HG02763 (cell line): Measurements from ENCODE around the gene C19orf47.

Source experiments
- ATAC-seq: cut with Tn5 transposase; IDR thresholded peaks from one replicate; pipeline ENCODE4 v1.9.1; 2021; ENCODE audit warnings: mild to moderate bottlenecking, moderate library complexity; ENCODE audit not compliant: unreplicated experiment

The C19orf47 gene

DNA sequence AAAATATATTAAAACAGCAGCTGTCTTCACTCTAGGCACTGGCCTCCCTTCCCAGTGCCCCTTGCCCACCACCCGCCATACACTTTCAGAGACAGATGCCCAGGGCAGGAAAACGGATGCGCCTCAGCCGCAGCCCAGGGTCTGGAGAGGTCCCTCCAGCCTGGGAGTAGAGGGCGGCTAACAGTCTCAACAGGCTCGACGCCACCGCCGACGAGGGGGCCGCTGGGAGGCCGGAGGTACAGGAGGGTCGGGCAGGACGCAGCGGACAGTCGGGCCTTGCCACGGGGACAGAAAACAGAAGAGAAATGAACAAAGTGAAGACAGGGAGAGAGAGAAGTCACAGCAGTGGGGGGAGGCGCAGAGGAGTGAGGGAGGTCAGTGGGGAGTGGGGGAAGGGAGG is 27.1 kb downstream of the C19orf47 start:
- ATAC-seq: no peak

DNA sequence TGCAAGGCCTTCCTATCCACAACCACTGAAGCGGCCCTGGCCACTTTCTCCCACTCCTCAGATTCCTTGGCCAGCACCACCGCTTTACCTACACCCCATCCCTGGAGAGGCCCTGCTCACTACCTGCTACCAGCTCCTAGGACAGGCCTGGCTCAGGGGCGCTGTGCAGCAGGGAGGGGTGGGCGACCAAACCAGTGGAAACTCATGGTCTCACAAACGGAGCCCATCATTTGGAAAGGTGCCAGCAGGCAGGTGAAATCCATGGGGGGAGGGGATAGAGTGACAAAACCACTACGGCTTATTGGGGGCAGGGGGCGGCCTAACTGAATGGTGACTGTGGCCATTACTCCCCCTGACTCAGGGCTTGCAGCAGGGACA is 27.6 kb downstream of the C19orf47 start:
- no peak for ATAC-seq

DNA sequence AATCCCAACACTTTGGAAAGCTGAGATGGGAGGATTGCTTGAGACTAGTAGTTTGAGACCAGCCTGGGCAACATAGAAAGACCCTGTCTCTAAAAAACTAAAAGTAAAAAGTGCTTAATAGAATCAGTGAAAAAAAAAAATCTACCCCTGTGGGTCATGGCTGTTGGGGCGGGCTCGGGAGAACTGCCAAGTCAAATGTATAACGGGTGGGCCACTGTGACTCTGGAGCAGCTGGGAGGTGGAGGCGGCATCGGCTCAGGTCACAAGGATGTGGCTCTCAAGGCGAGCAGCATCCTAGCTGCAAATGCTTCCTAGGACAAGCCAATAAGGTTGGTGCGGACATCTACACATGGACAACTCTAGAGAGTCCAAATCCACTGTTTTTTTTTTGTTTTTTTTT is 30.9 kb downstream of the C19orf47 start:
- ATAC-seq: no peak

DNA sequence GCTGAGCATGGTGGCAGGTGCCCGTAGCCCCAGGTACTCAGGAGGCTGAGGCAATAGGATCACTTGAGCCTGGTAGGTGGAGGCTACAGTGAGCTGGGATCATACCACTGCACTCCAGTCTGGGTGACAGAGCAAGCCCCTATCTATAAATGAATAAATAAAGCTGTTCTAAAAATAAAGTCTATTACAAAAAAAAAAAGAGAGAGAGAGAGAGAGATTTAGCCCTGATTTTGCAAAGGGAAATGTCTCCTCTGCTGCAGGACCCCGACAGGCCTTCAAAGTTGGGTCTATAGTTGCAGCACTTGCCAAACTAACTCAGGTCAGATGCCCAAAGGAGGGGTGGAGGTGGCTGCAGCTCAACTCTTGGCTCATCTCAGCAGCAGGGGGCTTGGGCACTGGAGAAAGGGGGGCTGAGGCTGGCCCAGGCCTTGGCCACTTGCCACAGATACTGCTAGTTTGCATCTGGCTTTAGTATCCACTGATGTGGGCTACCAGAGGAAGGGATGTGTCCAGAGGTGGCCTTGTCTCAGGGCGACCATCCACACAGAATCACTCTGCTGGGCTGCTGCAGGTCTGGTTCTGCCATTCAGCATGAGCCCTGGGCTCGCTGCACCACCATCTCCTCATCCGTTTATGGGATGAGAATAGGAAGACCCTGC is 32.3 kb downstream of the C19orf47 start:
- no peak for ATAC-seq

DNA sequence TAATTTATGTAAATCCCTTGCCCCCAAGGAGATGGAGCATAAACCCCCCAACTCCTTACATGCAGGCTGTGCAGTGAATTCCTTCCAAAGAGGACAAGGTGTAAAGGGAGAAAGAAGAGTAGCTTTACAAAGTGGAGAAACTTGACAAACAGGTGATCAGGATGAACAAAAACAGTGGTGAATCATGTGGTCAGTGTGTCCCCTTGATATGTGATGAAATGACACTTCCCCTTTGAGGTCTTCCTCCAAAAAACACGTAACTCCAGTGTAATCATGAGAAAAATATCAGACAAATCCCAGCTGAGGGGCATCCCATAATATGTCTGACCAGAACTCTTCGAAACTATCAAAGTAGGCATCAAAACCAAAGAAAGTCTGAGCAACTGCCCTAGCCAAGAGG is 33.5 kb downstream of the C19orf47 start:
- ATAC-seq: no peak

DNA sequence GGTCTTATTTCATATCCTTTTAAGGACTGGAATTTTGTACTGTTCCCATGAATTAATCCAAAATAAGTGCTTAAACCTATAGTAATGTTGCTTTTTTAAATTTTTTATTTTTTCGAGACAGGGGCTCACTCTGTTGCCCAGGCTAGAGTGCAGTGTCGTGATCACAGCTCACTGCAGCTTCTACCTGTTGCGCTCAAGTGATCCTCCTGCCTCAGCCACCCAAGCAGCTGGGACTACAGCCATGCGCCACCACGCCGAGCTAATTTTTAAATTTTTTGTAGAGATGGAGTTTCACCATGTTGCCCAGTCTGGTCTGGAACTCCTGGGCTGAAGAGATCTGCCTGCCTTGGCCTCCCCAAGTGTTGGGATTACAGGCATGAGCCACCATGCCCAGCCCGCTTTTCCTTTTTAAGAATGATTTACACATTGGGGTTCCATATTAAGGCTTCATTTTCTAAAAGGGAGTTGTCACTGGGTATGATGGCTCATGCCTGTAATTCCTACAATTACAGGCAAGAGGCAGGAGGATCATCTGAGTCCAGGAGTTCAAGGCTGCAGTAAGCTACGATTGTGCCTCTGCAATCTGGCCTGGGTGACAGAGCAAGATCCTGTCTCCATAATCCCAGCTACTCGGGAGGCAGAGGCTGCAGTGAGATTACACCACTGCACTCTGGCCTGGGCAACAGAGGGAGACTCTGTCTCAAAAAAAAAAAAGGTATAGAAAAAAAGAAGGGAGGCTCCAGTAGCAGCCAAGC is 34.8 kb downstream of the C19orf47 start:
- no peak for ATAC-seq

DNA sequence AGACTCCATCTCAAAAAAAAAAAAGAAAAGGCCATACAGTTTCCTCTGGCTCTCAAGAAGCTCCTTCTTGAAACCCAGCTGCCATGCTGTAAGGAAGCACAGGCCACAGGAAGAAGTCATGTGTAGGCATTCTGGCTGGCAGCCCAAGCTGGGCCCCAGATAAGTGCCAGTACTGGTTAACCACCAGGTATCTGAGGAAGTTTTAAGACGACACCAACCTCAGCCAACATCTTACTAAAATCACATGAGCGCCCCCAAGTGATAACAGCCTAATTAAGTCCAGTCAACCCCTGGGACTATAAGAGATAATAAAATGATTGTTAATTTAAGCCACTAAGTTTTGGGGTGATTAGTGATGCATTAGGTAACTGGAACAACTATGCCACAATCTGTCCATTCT is 35.7 kb downstream of the C19orf47 start:
- no peak for ATAC-seq

DNA sequence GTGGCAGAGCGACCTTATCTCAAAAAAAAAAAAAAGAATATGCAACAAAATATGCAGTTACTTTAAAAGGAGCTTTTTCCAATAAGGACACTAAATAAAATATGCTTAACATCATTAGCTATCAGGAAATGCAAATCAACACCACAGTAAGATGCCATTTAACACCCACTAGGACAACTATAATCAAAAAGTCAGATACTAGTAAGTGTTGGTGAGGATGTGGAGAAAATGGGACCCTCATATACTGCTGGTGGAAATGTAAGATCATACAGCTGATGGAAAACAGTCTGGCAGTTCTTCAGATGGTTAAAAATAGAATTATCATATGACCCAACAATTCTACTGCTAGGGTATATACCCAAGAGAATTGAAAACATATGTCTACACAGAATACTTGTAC is 38.5 kb downstream of the C19orf47 start:
- ATAC-seq: no peak

DNA sequence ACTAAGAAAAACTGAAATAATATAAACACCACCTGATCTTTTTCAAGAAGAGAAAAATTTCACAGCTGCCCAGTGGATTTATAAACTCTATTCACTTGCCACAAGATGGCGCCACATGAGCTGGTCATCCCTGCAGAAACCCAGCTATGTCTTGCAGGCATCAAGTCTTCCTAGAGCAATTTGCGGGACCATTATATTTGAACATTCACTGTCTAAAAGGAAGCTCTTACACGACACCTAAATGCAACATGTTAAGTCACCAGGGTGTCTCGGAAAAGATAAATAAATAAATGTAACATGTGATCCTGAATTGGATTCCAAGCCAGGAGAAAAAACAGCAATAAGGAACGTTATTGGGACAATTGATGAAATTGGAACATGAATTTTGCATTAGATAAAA is 42.8 kb downstream of the C19orf47 start:
- ATAC-seq: no peak

DNA sequence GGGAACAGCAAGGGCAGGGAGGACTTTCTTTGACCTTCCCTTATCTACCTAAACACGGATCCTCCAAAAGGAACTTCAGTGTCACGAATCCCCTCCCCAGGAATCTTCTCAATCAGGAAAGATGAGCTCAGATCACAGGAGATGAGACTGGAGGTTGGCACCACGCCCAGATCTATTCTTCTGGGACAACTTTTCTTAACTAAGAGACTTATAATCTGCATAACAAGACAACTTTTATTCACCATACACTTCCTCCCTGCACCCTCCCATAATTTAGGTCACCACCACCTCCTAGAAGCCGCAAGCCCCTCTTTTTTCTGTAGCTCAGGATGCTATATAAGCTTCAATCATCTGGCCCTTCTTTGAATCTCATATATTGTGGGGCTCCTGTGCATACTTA is 43.9 kb downstream of the C19orf47 start:
- no peak for ATAC-seq

DNA sequence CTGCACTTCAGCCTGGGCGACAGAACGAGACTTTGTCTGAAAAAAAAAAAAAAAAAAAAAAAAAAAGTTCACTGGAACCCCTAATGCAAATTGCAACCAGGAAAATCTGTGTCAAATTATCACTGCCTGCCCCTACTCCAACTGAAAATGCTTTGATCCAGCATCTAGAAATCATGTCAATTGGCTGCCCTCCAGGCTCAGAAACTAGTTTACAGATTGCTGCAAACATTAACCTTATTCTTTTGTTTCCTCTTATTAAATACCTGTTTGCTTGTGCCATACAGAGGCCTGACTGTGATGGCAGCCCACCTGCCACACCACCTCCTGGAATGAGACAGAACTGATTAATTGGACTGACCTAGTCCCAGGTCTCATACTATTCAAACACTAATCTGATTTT is 44.4 kb downstream of the C19orf47 start:
- ATAC-seq: no peak

DNA sequence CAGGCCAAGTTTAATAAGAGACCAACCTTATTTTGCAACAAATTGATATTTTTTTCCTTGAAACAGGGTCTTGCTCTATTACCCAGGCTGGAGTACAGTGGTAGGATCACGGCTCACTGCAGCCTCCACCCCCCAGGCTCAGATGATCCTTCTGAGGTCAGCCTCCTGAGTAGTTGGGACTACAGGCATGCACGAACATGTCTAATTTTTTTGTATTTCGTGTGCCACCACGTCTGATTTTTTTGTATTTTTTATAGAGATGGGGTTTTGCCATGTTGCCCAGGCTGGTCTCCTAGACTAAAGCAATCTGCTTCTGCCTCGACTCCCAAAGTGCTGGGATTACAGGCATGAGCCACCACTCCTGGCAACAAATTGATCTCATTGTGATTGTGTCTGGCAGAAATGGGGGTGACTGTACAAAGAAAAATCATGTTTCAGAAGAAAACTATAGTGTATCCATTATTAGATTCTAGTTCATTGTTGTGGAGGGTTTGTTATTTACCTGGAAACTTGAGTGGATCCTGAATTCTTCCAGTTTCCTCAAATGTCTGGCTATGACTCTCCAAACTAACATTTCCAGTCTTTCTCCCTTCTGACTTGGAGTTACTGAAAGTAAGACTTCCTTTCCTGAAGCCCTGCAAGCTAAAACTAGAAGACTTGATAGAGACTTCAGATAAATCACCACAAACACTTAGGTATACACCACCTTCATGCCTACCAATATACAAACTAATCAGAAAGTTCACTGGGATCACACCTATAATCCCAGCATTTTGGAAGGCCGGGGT is 45.8 kb downstream of the C19orf47 start:
- ATAC-seq: no peak

DNA sequence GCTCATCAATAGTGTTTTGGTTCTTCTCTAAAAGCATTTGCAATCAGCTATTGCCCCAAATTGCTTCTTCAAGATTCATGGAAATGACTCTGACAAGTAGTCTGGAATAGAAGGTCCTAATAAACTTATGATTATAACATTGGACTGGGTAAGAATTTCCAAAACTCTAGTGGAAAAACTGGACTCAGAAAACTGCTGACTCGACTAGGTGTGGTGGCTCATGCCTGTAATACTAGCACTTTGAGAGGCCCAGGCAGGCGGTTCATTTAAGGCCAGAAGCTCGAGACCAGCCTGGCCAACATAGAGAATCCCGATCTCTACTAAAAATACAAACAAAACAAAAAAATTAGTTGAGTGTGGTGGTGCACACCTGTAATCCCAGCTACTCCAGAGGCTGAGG is 47.5 kb downstream of the C19orf47 start:
- no peak for ATAC-seq

DNA sequence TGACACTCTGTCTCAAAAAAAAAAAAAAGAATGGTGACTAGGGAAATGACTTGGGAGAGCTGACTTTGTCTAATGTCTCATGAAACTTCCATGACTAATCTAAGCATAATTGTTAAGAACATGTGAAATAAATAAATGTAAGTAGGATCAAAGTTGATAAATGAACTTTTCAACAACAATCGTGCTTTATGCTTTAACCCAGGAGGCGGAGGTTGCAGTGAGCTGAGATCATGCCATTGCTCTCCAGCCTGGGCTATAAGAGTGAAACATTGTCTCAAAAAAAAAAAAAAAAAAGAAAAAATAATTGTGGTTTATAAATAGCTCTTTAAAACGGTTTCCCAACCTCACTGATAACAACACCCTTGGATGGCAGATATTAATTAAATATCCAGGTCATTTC is 50.2 kb downstream of the C19orf47 start:
- ATAC-seq: no peak

DNA sequence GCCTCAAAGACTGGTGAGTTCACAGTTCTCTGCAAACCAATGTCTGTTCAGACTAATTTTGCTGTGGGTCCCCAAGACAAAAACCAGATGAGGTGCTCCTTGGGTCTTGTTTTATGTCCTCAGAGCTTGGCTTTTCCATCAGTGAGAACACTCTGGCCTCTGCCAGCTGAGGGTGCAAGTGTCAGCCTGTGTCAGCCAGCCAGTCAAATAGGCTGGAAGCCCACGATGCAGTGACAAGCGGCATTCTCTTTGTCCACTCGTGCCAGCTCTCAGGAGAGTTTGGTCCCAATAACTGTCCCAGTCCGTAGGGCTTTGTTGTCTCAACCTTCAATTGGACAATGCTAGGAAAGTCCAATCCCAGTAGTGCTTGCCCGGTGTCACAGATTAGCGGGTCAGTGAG is 53.6 kb downstream of the C19orf47 start:
- ATAC-seq: no peak

DNA sequence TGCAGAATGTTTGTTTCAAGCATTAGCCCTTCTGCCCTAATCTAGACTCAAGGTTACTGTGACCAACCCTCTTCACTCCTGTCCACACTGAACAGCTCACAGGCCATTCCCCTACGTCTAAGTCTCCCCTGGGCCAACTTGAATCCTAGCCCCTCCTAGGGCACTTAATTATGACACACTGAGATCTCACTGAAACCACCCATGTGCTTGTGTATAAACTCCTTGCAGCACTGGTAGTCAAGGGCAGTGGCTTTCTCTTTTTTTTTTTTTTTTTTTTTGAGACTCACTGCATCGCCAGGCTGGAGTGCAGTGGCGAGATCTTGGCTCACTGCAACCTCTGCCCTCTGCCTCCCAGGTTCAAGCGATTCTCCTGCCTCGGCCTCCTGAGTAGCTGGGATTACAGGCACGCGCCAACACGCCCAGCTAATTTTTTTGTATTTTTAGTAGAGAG is 61.2 kb downstream of the C19orf47 start:
- no peak for ATAC-seq

DNA sequence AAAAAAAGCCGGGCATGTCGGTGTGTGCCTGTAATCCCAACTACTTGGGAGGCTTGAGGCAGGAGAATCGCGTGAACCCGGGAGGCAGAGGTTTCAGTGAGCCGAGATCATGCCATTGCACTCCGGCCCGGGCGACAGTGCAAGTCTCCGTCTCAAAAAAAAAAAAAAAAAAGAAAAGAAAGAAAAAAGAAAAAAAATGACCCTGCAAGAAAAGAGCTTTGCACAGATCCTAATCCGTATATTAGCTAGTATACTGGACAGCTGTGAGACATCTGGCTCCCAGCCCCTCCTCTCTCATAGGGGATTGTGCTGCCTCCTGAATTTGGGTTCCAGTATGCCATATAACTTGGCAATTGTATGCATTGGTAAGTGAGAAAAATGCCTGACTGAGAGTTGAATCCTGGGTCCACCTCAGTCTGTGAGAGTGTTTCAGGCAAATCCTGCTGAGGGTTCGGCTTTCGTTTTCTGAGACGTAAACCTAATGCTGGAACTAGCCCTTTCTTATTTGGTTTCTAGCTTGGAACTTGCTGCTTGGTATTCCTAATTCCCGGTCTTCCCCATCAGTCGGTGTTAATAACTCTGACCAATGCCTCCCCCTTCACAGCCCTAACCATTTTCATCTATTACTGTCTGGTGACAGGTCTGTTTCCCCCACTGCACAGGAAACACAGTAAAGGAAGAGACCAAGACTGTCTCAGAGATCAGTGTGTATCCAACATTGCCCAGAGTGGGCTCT is 61.8 kb downstream of the C19orf47 start:
- ATAC-seq: no peak

DNA sequence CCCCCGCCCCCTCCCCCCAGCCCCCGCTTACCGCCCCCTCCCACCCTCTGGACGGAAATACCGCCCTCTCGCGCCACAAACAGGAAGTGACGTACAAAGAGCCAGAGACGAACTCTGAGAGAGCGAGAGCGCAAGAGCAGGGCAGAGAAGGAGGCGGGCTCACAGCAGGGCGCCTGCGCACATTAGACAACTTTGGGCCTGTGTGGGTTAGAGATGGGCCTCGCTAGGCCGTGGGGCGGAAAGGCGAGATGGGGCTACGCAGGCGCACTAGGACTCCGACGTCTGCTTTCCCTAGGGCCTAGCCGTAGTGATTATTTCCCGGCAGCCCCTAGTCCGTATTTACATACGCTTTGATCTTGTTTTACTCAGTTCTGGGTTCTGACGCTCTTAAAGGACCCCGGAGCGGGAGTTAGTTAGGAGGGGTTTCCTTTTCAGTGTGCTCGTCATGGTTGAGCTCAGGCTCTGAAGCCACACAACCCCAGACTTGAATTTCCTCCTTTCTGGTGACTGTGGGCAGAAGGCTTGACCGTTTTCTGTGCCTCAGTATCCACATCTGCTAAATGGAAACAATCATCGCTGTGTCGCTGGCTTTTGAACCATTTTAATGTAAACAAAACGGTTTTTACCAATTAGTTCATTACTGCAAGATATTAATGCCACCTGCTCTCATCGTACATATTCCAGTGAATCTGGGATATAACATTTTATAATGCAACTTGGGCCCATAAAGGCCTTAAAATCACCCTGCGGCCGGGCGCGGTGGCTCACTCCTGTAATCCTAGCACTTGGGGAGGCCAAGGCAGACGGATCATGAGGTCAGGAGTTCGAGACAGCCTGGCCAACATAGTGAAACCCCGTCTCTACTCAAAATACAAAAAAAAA is 62.6 kb downstream of the C19orf47 start:
- peak; percentile 93 for ATAC-seq

DNA sequence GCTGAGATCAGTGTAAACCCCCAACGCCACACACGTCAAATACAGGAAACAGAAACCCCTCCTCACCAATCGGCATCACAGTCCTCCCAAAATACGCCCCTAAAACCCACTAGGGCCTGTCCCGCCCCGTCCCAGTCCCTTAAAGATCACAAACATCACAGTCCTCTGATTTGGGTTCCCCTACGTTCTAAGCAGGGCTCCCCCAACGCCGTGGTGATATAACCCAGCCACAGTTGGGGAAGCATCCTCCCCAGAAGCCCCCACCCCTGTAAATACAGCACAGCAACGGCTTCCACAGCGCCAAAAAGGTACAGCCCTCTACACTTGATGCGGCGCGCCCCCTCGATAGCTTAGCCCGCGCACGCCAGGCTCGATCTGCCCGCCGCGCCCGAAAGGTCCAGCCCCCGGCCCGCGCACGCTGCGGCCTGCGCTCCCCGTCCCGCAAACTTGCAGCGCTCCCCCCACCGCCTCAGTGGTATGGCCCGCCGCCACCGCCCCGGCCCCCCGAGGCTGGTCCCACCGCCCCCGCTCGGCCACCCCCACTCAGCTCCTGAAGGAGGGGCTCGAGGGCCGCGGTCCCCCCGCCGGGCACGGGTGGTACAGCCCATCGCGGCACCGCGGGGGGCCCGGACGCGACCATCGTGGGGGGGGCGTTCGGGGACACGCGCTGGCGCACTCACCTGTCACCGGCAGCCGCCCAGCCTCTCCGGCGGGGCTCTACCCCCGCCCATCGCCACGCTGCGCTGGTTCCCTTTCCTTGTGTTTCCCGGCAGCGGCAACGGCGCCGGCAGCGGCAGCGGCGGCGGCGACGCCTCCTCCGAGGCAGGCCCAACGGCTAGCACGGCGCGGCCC is 63.5 kb downstream of the C19orf47 start, which contains the start of gene AKT2:
Gene AKT2, minus strand, starts transcription at position 845 of the 852 bp plus-strand sequence. CDS start 20,078 bp downstream, outside the sequence.
- peak; percentile 30 for ATAC-seq
